NCI-H510A (cell line): ENCODE data around the gene OR51B5.
A peak's percentile ranks its signal among the peaks of the same experiment; 100 is the strongest.
"Not testable (repeated sequence)": the region's sequence is repeated elsewhere in the genome, so short reads cannot be mapped to it uniquely, and the experiment has no call there.

Experiments used
- DNase-seq: peaks from one replicate; lab custom pipeline; 2025; lab: John Stamatoyannopoulos, UW

Gene OR51B5, protein sequence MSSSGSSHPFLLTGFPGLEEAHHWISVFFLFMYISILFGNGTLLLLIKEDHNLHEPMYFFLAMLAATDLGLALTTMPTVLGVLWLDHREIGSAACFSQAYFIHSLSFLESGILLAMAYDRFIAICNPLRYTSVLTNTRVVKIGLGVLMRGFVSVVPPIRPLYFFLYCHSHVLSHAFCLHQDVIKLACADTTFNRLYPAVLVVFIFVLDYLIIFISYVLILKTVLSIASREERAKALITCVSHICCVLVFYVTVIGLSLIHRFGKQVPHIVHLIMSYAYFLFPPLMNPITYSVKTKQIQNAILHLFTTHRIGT

DNA sequence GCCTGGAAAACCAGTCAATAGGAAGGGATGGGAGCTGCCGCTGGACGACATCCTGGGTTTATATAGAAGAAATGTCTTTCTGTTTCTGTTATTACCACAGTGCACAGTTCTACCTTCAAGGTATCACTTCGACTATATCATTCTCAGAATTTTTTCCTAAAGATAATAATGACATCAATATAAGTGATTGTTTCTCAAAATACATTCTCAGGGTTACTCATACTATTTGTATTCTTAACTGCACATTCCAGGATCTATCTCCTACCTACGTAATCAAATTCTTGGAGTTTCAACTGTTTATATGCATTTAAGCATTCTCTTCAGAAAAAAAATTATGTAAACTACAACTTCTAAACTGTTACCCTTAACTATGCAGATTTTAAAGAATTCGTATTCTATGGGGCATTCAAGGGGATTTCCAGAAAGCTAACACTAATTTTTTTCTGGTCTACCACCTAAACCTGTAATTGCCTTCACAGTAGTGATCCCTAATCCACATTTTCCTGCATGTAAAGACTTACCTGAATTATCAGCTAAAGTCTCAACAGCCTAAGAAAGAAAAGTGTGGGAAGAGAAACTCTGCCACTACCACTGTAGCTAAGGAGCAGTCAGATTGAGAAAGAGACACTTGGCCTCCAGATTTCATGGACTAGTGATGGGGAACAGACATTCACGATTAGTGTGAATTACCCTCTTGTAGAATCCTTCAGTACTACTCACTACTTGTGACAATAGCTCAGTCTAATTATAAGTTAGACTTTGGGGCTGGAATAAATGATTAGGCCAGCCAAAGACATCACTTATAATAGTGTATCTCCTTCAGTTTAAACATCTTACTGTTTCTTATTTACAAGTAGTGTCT, at the start of gene OR51B5:
TSS of gene OR51B5 (minus strand) at position 51 of the 862 bp plus-strand sequence. CDS start at position 51, 0 bp downstream.
- DNase-seq = no peak

DNA sequence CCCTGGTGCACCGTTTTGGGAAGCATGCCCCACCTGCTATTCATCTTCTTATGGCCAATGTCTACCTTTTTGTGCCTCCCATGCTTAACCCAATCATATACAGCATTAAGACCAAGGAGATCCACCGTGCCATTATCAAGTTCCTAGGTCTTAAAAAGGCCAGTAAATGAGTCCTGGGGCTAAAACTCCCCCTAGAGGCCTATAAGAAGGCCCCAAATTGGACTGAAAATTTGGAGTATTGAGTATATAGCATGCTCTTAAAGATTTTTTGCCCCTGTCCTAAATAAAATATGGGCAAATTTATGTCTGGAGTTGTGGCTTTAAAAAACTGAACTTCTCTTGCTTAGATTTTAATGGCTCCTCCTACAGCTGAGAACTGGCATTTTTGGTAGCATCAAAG, 46.9 kb upstream of the OR51B5 start:
- no peak for DNase-seq

DNA sequence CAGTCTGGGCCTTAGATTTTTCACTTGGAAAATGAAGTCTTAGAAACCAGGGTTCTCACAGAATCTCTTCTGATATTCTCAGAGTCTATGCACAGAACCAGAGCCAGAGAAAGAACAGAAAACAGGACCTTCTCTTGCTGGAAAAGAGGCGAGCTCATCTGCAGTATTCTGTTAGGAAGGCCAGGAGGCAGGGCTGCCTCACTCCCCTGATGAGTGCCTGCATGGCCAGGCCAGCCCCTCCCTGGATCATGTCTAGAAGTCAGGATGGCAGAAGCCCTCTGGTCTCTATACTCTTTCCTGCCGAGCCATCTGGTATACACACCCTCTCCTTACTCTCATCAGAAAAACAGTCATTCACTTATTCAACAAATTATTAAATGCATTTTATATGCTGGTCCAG, 41.0 kb upstream of the OR51B5 start:
- DNase-seq = no peak

DNA sequence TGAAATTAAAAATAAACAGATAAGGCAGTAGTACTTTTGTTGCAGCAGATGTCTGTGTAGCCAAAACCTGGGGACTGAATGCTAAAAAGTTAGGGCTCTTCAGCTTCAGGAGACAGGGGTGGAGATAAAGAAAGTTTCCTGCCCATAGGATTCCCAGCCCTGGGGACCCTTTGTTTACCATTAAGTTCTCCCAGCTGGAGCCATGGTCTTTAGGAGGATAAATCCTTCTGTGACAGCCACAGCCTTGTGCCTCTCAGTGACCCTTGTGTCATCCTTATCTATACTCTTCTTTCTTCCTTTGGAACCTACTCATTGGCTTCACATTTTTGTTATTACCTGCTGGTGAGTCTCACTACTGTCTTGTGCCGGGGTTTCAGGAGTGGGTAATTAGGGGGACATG, 40.3 kb upstream of the OR51B5 start, which contains the start of gene OR51M1:
TSS of gene OR51M1 (plus strand) at position 237 of the 400 bp plus-strand sequence. CDS start 5,587 bp downstream, outside the sequence.
- DNase-seq = no peak

DNA sequence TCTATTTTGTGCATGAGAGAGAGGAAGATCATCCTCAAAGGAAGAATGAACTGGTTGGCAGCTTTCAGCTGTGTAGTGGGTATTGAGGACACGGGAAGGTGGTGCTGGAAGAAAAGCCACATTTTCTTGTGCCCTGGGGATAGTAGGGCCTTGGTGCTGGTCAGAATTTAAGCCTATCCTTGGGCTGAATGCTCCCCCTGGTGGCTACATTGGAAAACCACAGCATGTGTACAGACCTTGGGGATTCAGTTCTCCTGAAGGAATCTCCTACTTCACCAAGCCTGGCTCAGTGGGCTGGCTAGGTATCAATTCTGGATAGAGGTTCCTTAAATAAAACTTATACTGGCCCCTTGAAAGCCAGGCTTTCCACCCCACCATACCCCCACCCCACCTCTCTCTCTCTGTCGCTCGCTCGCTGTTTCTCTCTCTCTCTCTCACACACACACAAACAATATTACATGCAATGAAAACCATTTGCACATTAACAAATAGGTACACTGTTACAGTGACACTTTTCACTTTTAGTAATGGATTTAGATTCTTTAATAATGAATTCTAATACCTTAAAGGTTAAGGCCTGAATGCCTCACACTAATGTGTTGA, 37.5 kb upstream of the OR51B5 start:
- DNase-seq = peak; percentile 5

DNA sequence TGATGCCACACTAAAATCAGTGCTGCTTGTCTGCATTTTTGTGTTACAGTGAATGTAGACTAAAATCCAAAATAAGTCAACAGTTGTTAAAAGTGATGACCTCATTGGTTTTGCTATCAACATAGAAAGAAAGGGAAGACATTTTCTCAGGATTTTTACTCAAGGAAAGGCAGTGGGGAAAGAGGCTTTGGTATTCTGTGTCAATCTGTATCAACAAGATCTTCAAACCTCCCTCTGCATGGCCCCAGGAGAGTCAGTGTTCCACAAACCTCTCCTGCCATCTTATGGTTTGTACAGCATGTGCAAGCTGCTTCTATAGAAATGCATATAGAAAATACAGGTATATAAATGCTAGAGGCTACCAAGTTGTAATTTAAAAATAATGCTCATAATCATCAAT, 26.5 kb upstream of the OR51B5 start:
- DNase-seq = no peak

DNA sequence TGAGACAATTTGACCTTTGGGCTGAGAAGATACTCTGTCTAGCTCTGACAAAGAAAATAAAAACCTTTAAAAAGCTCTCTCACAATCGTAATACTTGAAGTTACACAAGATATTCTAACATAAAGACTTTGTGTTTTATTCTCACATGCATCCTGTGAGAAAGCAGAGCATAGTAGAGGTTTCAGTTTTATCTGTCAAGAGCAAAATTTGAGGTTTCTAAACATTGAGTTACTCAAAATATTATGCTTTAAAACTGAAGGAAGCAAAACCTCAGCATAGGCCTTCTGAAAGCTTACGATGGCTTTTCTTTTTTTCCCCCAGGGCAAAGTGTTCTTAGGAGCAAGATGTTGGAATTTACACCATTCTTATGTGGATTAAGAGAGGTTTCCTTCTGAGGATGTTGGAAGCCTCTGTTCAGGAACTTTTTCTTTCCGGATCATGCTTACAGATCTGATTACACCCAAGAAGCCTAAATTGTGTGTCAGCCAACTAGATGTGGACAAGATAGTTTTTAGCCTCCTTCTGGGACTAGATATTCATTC, 25.2 kb upstream of the OR51B5 start:
- no peak for DNase-seq

DNA sequence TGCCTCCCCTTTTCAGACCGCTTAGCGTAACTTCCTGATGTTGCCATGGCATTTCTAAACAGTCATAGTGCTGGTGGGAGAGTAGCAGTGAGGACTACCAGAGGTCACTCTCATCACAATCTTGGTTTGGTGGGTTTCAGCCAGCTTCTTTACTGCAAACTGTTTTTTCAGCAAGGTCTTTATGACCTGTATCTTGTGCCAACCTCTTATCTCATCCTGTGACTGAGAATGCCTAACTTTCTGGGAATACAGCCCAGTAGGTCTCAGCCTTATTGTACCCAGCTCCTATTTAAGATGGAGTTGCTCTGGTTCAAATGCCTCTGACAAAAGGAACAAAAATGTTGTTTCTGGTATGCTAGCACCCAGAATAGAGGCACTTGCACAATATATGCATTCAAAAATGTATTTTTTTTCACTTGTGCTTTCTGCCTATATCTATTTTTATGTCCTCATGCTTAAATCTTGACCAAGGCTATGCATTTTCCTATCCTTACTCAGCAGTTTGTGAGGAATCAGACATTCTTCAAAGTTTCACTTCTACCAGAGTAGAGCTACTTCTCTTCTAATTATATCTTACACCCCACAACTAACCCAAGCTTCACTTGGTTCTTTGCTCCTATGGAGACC, 24.2 kb upstream of the OR51B5 start:
- DNase-seq = no peak

DNA sequence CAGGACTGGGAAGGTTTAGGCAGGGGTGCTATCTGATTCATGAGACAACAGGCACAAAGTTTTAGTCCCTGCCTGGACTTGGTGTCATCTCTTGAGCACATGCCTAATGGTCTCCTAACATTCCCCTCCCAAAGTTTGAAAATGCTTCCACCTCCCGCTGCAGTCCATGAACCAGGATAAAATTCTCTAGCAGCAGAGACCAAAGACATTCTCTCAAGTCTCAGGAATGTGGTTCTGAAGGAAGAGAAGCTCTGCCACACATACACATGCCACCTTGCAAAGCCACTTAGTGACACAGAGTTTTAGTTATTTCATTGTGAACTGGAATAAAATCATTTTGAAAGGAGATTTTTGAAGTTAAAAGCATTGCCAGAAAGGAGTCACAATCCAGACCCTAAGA, 23.5 kb upstream of the OR51B5 start:
- no peak for DNase-seq

DNA sequence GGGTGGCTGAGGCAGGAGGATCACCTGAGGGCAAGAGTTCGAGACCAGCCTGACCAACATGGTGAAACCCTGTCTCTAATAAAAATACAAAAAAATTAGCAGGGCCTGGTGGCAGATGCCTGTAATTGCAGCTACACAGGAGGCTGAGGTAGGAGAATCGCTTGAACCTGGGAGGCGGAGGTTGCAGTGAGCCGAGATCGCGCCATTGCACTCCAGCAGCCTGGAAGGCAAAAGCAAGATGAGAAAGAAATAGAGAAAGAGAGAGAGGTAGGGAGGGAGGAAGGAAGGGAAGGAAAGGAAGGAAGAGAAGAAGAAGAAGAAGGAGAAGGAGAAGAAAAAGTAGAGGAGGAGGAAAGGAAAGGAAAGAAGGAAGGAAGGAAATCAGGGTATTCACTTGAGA, 23.0 kb upstream of the OR51B5 start:
- DNase-seq = not testable (repeated sequence)

DNA sequence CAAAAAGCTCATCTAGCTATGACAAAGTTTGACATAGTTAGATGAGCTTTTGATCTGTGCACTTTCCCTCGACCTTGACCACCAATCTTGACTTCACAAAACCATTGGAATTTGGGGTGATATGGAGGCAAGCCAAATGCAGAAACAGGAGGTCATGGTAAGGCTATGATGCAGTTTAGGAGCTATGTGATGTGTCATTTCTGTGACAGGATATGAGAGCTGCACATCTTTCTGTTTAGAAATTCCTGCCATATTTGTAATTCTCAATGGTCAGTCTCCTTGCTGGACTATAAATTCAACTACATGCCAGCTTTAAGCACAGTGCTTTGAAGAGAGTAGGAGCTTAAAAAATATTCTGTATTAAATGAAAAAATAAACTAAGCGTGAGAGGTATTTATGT, 20.9 kb upstream of the OR51B5 start:
- DNase-seq = no peak

DNA sequence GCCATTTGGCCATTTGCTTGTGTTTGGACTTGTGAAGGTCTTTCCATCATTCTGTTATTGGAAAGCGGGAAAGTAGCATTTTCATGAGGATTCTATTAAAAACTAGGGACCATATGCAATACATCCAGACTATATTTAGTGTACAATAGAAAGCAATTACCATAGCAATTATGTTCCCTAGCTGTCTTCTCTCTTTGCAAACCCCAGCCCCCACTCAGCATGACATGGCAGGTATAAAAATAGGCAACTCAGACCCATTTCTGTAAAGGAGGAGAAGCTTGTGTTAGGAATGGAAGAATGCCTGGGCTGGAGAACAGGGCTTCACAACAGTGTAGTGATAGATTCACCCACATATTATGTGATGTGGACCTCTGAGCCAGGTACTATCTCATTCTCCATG, 20.4 kb upstream of the OR51B5 start:
- no peak for DNase-seq

DNA sequence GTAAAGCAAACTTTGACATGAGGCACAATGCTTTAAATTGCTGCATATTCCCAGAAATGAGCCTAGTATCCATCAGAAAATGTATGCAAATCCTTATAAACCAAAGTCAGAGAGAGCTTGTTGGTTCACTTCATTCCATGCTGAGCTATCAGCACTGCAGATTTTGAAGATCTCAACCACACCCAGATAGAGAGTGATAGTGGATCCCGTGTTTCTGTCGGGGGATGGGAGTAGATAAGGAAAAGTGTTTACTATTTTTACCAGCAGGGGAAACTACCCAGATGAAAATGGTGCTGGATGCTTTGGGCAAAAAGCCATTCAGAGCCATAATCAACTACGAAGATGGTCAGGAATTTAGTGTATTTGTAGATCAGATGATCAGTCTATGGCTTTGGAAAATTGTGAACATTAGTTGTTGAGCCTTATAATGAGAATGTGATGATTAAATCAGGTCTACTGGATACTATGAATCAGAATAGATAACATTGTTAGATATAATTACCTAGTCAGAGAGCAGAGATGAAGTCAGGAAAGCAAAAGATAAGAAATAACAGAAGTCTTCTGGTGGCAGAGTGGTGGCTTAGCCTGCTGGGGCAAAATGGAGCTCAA, 18.8 kb upstream of the OR51B5 start:
- DNase-seq = no peak

DNA sequence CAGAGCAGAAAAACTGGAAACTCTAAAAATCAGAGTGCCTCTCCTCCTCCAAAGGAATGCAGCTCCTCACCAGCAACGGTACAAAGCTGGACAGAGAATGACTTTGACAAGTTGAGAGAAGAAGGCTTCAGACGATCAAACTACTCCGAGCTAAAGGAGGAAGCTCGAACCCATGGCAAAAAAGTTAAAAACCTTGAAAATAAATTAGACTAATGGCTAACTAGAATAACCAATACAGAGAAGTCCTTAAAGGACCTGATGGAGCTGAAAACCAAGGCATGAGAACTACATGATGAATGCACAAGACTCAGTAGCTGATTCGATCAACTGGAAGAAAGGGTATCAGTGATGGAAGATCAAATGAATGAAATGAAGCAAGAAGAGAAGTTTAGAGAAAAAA, 12.7 kb upstream of the OR51B5 start:
- DNase-seq = not testable (repeated sequence)

DNA sequence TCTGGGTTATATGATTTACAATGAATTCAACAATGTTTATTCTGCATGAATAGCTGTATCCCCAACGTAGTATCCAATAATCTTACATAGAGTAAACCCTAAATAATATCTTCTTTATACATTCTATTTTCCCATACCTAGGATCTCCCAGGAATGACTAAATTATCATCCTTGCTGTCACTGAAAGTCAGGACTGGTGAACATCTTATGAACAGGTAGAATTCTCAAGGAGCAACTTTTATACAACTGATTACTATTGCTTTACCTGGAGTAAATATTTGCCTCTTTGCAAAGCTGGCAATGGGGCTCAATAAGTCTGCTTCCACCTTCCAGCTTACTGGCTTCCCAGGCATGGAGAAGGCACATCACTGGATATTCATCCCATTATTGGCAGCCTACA, 7.9 kb upstream of the OR51B5 start, which contains the start of gene OR51B6:
TSS of gene OR51B6 (plus strand) at position 301 of the 400 bp plus-strand sequence. CDS start at position 301, 0 bp downstream.
- DNase-seq = no peak

DNA sequence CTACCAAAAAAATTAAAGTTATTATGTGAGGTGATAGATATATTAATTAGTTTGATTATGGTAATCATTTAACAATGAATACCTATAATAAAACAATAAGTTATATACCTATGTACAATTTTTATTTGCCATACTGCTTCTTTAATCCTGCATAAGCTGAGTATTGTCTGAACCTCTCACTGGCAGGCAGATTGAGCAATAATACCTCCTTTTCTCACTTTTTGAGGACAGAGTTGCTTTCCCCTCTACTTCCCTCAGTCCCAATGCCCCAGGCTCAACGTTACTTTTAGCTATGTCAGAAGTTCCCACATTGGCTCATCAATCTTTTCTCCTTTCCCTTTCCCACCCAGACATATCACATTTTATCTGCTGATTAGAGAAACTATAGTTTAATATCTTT, 6.2 kb upstream of the OR51B5 start:
- no peak for DNase-seq

DNA sequence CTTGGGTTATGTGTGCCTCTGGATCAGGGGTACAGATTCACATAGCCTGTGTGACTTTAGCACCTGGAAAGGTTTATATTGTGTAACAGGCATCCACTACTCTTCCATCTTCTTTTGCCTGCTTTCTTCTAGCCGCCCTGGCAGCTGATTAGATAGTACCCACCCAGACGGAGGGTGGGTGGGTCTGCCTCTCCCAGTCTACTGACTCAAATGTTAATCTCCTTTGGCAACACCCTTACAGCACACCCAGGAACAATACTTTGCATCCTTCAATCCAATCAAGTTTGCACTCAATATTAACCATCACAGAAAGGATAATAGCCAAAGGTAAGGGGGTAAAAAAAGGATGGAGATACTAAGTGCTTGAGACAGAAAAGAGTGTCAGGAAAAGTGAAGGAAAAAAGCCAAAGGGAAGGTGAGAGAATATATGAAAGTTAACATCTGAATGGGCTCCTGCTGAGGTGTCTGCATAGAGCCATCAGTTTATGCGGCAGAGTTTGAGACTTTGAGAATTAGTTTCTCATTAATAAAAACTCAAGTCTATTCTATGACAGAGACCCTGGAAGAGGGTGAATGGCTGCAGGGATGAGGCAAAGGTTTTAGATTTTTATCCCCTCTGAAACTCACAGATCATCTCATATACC, 5.3 kb upstream of the OR51B5 start:
- no peak for DNase-seq

DNA sequence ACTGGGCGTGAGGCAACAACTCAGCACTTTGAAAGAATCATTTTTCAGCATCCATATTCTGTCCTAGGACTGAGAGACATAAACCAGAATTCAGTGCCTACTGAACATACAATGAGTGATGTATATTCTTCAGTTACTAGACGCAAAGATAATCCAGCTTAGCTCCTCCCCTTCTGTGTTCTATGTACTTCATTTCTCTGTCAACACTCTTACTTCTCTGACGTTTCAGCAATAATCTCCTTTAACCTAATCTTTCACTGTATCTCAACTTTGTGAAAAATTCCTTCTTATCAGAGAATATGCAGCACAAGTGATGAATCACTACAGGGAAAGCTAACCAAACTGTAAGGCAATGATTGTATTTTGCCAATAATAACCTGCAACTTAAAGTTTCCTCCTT, 2.5 kb upstream of the OR51B5 start:
- no peak for DNase-seq

DNA sequence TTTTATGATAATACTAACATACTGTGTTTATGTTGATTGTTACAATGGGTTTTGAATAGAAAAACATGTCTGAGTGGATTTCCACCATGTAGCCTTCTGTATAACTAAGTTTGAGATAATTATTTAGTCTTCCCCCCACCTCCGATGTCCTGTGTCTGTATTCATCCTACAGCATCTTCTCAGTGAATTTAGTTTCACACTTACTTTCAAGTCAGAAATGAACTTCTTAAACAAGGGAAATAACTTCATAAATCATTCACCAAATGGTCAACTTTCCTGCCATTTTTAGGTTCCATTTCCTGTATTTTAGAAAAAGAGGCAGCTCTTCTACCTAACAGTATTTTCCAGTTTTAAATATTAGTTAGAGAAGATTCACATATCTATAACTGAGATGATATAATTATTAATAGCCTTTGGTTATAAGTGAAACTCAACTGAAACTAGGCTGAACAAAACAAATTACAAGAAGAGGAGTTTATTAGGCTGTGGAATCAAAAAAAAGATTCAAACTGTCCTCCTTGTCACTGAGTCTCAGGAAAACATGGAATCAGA, 3.5 kb downstream of the OR51B5 start:
- DNase-seq = no peak

DNA sequence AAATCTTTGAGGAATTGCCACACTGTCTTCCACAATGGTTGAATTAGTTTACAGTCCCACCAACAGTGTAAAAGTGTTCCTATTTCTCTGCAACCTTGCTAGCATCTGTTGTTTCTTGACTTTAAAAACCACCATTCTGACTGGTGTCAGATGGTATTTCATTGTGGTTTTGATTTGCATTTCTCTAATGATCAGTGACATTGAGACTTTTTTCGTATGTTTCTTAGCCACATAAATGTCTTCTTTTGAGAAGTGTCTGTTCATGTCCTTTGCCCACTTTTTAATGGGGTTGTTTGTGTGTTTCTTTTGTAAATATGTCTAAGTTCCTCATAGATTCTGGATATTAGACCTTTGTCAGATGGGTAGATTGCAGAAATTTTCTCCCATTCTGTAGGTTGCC, 6.1 kb downstream of the OR51B5 start:
- DNase-seq = not testable (repeated sequence)

DNA sequence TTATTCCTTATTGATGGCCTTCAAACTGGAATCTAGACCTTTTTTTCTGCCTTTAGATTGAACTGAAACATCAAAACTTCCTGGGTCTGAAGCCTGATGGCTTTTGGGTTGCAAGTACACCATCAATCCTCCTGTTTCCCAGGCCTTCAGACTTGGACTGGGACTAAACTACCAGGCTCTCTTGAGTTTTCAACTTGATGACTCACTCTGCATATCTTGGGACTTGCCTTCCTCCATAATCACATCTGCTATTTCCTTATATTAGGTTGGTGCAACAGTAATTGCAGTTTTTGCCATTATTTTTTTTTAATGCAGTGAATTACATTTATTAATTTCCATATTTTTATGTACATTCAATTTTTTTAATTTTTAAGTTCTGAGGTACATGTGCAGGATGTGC, 7.0 kb downstream of the OR51B5 start:
- no peak for DNase-seq
